Kidney epithelial cell (primary cell): ENCODE measurements around the gene CCDC190. TPM values are rescaled to one million over a fixed set of nuclear protein-coding genes. Genes with fewer than 3 reads are reported as not detected.
A peak's percentile ranks its signal among the peaks of the same experiment; 100 is the strongest.
"Not testable (repeated sequence)": the region's sequence is repeated elsewhere in the genome, so short reads cannot be mapped to it uniquely, and the experiment has no call there.

Source experiments
- DNase-seq: peaks from one replicate; pipeline ENCODE4 v3.0.0-alpha.2; 2010; ENCODE audit warnings: low read depth
- H3K27me3 ChIP-seq: 2 replicates; pipeline ENCODE4 v1.6.0; 2011; ENCODE audit warnings: low read length; ENCODE audit not compliant: control insufficient read depth, insufficient read depth
- H3K36me3 ChIP-seq: 2 replicates; pipeline ENCODE4 v1.5.1; 2011; ENCODE audit warnings: low read length; ENCODE audit not compliant: control insufficient read depth, insufficient read depth
- H3K4me3 ChIP-seq: 2 replicates; pipeline ENCODE4 v1.5.1; 2011; ENCODE audit warnings: low read depth, mild to moderate bottlenecking, control low read depth, low read length
- total RNA-seq: library from RNA; depleted of rRNA; stranded (reverse); fragments of >200 nt; gene quantifications from 2 replicates; pipeline ENCODE4 v1.2.3, GENCODE V29; 2015
- TF ChIP-seq, protein P1 (sequence below): IDR thresholded peaks from 2 replicates; pipeline ENCODE4 v1.5.1; 2011; ENCODE audit warnings: mild to moderate bottlenecking, moderate library complexity, low read length, control low read depth, inconsistent platforms; ENCODE audit not compliant: insufficient read depth, poor library complexity, severe bottlenecking

The CCDC190 gene
- total RNA-seq, 1 donor from 2014 or later = not detected

DNA sequence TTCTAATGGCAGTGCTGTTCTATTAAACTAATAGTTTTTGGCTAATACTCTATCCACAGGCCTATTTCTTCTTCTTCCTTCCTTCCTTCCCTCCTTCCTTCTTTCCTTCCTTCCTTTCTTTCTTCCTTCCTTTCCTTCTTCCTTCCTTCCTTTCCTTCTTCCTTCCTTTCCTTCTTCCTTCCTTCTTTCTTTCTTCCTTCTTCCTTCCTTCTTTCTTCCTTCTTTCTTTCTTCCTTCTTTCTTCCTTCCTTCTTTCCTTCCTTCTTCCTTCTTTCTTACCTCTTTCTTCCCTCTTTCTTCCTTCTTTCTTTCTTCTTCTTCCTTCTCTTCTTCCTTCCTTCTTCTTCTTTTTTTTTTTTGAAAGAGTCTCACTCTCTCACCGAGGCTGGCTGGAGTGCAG lies 31.7 kb downstream of the CCDC190 start:
- no peaks in the 10 kb centered on the region for H3K27me3 ChIP-seq
- no peak overlapping the region for H3K4me3 ChIP-seq
- DNase-seq = no peak
- no peaks in the 10 kb centered on the region for H3K36me3 ChIP-seq
- TF ChIP-seq, protein P1, sequence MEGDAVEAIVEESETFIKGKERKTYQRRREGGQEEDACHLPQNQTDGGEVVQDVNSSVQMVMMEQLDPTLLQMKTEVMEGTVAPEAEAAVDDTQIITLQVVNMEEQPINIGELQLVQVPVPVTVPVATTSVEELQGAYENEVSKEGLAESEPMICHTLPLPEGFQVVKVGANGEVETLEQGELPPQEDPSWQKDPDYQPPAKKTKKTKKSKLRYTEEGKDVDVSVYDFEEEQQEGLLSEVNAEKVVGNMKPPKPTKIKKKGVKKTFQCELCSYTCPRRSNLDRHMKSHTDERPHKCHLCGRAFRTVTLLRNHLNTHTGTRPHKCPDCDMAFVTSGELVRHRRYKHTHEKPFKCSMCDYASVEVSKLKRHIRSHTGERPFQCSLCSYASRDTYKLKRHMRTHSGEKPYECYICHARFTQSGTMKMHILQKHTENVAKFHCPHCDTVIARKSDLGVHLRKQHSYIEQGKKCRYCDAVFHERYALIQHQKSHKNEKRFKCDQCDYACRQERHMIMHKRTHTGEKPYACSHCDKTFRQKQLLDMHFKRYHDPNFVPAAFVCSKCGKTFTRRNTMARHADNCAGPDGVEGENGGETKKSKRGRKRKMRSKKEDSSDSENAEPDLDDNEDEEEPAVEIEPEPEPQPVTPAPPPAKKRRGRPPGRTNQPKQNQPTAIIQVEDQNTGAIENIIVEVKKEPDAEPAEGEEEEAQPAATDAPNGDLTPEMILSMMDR = no peak

DNA sequence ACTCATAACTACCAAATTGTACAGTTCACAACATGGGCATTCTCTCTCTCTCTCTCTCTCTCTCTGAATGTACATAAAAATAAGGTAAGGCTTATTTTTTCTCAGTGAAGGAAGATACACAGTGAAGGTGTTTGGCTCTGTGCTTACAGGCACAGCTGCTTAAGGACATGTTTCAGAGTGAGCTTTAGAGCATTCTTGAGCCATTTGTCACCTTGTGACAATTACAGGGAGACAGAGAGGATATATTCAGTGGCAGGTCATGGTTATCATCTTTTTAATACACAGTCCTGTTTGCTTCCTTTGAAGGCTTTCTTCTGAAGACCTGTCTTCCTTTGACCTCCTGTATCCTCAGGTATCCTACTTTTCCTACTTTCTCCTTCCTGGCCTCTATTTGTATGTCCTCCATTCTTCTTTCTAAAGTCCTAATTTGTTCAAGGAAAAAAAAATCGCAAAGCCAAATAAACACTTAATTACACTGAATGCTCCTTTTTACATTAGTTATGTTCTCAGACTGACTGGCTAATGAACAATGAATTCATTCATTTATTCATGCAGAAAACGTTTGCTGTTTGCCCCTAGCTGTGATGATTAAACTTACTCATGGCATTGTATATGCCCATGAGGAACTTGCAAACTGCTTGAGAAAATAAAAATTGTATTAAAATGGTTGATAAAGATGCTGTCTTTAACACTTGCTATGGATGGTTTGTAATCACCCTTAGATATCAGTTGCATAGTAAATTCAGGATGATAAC lies 37.0 kb downstream of the CCDC190 start:
- Histone ChIP-seq H3K27me3 (no peaks in the 10 kb centered on the region), H3K4me3 (no peak overlapping the region), H3K36me3 (no peaks in the 10 kb centered on the region)
- DNase-seq = no peak
- TF ChIP-seq, protein P1 = no peak

DNA sequence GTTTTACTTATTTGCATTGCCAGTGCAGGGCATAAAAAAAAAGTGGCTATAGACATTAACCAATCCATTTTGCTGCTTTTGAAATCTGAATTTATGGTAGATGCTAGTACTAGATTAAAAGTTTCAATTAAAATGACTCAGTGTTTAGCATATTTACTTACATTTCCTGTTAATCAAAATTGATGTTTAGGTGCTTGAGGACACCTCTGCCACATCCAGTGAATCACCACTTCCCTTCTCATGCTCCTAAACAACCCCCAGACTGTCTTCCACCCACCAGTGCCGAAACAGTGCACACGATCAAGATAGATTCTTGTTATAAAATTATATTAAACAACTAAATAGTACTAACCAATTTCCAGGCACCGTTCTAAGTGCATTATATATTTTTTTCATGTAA lies 37.7 kb downstream of the CCDC190 start:
- no peak for DNase-seq
- TF ChIP-seq, protein P1 = no peak
- H3K27me3 ChIP-seq = no peaks in the 10 kb centered on the region
- H3K4me3 ChIP-seq = no peak overlapping the region
- H3K36me3 ChIP-seq = no peaks in the 10 kb centered on the region

DNA sequence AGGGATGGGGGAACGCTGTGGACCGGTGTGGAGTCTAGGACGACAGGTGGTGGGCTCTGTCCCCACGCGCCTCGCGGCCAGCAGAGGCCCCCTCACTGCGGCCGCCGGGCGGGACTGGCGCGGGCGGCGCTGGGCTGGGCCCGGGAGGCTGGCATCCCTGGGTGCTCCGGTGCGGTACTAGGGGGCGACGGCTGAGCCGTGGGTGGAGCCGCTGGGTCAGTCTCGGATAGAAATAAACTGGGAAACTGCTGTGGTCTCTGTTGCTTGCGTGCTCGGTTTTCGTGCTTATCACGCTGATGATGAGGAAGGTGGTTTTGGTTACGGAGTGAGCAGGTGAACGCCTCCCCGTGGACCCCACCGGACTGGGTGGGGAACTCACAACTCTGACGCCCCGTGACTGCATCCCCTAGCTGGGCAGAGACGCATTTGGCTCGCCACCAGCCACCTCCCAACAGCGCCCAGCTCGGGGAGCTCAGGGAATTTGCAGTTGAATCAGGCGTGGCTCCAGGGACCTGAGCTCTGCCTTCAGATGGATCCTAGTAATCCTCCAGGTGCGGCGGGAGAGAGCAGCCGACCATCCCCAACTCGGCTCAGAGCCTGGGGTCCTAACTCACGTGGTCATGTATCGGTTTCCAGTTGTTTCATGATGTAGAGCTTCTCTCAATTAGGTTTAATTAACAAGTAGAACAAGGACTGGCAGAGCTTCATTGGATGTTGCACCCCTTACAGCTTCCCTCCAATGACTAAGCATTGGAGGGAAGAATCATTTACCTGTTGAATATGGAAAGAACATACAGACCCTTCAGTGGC lies 38.4 kb downstream of the CCDC190 start:
- Histone ChIP-seq H3K27me3 (no peaks in the 10 kb centered on the region), H3K4me3 (peak overlapping the region; percentile 42), H3K36me3 (no peaks in the 10 kb centered on the region)
- no peak for DNase-seq
- TF ChIP-seq, protein P1 = no peak

DNA sequence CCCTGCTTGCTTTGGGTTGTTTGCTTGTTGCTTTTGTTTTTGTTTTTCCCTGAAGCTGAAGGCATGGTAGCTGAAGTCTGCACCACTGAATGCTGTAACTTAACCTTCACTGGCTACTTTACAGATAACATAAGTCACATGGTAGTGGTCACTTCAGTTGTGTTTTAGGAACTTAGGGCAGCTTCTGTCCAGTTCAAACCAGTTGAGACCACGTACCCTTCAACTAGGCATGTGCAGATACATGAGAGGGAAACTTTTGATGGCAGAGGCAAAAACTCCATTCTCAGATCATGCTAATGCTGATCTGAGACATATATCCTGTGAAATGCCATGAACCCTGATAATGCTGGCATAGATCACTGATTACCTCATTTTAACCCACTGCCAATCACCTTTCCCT lies 42.3 kb downstream of the CCDC190 start:
- not testable (repeated sequence) for H3K4me3 ChIP-seq, DNase-seq, H3K27me3 ChIP-seq, H3K36me3 ChIP-seq

DNA sequence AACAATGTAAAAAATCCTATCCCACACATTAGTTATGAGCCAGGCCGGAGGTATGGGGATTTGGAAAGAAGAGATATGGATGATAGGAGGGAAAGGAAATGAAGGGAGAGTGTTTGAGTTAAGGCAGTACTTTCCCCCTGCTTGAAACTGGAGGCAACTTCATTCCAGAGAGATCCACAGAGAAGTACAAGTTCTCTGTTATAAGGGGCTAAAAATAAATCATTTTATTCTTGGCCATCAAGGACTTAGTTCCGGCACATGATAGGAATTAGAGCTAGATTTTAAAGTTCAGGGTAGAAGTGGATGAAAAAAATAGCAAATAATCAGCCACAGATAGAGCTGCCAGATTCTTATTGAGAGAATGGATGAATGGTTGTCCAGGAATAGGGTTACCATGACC lies 42.8 kb downstream of the CCDC190 start:
- H3K4me3 ChIP-seq, H3K36me3 ChIP-seq, H3K27me3 ChIP-seq, DNase-seq: not testable (repeated sequence)

DNA sequence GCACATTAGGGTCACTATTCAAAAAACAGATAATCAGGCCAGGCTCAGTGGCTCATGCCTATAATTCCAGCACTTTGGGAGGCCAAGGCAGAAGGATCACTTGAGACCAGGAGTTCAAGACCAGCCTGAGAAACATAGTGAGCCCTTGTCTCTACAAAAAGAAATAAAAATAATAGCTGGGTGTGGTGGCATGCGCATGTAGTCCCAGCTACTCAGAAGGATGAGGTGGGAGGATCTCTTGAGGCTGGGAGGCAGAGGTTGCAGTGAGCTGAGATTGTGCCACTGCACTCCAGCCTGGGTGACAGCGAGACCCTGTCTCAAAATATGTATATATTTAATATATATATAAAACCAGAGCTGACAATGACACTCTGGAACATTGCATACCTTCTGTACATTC lies 48.6 kb downstream of the CCDC190 start:
- not testable (repeated sequence) for H3K27me3 ChIP-seq, H3K4me3 ChIP-seq, H3K36me3 ChIP-seq, DNase-seq

DNA sequence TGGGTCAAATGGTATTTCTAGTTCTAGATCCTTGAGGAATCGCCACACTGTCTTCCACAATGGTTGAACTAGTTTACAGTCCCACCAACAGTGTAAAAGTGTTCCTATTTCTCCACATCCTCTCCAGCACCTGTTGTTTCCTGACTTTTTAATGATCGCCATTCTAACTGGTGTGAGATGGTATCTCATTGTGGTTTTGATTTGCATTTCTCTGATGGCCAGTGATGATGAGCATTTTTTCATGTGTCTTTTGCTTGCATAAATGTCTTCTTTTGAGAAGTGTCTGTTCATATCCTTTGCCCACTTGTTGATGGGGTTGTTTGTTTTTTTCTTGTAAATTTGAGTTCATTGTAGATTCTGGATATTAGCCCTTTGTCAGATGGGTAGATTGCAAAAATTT lies 53.5 kb downstream of the CCDC190 start:
- not testable (repeated sequence) for DNase-seq, H3K27me3 ChIP-seq, H3K4me3 ChIP-seq, H3K36me3 ChIP-seq
